ENCODE measurements around the gene ASS1.

- TF ChIP-seq CTCF (conservative IDR thresholded peaks at IDR 0.05) (no peak), EZH2 (IDR thresholded peaks at IDR 0.05; ENCODE audit: low read depth) (no peak)
Measured at GRCh38 chr9:130433947-130434262, 10.9 kb upstream of the ASS1 start.

Data from PC-9 (cell line).